ENCODE measurements around the gene METTL4.

Gene METTL4

DNA sequence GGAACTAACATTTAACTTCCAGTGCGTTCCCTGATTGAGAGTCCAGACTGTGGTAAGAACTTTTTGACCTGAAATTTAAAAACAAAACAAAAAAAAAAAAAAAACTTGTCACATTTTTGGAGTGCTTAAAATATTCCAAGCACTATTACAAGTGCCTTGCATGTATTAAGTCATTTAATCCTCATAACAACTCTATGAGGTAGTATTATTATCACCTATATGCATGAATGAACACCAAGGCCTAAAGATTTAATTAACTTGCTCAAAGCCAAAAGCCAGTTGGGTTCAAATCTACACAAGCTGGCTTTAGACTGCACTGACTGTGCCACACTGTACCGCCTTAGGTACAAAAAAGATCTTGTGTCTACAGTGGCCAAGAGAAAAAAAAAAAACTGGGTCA is 35.2 kb downstream of the METTL4 start:
- Histone ChIP-seq H2BK120ac (ENCODE audit: low read depth, low read length) (no peak overlapping the region), H3K18ac (ENCODE audit: low read depth in 1 of 2, low read length in 2 of 2) (no peak overlapping the region), H3K4me2 (ENCODE audit: low read length, poor library complexity, severe bottlenecking) (peak overlapping the region; percentile 29), H3K4me3 (ENCODE audit: insufficient read depth in 1 of 2, low read depth in 1 of 2, low read length in 2 of 2) (no peak overlapping the region), H3K14ac (ENCODE audit: low read length in 2 of 2) (no peak overlapping the region), H4K91ac (ENCODE audit: low read length) (no peak overlapping the region), H3K4me1 (ENCODE audit: control insufficient read depth, insufficient read depth, low read depth, low read length) (peaks cover 3% of the 10 kb centered on the region), H3K4ac (ENCODE audit: low read depth in 1 of 2, low read length in 2 of 2) (no peak overlapping the region), H2BK12ac (ENCODE audit: low read length in 2 of 2) (no peak overlapping the region), H2BK5ac (ENCODE audit: low read depth, low read length, poor library complexity, severe bottlenecking) (peak overlapping the region; percentile 99), H3K9me3 (ENCODE audit: control insufficient read depth, low read length) (peaks cover 7% of the 10 kb centered on the region), H3K36me3 (ENCODE audit: control insufficient read depth in 1 of 2, insufficient read depth in 2 of 2, low read depth in 1 of 2, low read length in 2 of 2) (peaks cover 2 to 14% of the 10 kb centered on the region in 2 experiments), H3K79me1 (replicated peaks; ENCODE audit: low read length, poor library complexity, severe bottlenecking) (no peaks in the 10 kb centered on the region), H2AK5ac (ENCODE audit: low read length, severe bottlenecking) (peak overlapping the region; percentile 90), H2AFZ (ENCODE audit: low read depth, low read length) (no peak overlapping the region), H3K23ac (ENCODE audit: low read length in 2 of 2) (no peak overlapping the region), H2BK15ac (ENCODE audit: low read depth, poor library complexity, severe bottlenecking) (no peak overlapping the region), H3K9ac (ENCODE audit: low read length) (peak overlapping the region; percentile 57), H4K8ac (ENCODE audit: low read length) (no peak overlapping the region), H3K27me3 (ENCODE audit: control insufficient read depth in 1 of 2, insufficient read depth in 1 of 2, low read length in 2 of 2) (no peaks in the 10 kb centered on the region), H3K27ac (ENCODE audit: low read length, poor library complexity, severe bottlenecking) (peak overlapping the region; percentile 99)
- WGBS, result 98% methylated on average over 1 of the region's 2 CpGs
- DNase-seq, result peak; percentile 13

GRCh38 chr18:2535419-2535910 is 35.8 kb downstream of the METTL4 start:
- Histone ChIP-seq H2BK12ac (ENCODE audit: low read length in 2 of 2) (no peak overlapping the region), H3K18ac (ENCODE audit: low read depth in 1 of 2, low read length in 2 of 2) (no peak overlapping the region), H2AFZ (ENCODE audit: low read depth, low read length) (no peak overlapping the region), H2BK15ac (ENCODE audit: low read depth, poor library complexity, severe bottlenecking) (no peak overlapping the region), H3K4ac (ENCODE audit: low read depth in 1 of 2, low read length in 2 of 2) (no peak overlapping the region), H2AK5ac (ENCODE audit: low read length, severe bottlenecking) (peak overlapping the region; percentile 89), H4K91ac (ENCODE audit: low read length) (no peak overlapping the region), H3K27ac (ENCODE audit: low read length, poor library complexity, severe bottlenecking) (peak overlapping the region; percentile 92), H3K9me3 (ENCODE audit: control insufficient read depth, low read length) (peaks cover 7% of the 10 kb centered on the region), H3K14ac (ENCODE audit: low read length in 2 of 2) (no peak overlapping the region), H2BK120ac (ENCODE audit: low read depth, low read length) (no peak overlapping the region), H3K27me3 (ENCODE audit: control insufficient read depth in 1 of 2, insufficient read depth in 1 of 2, low read length in 2 of 2) (no peaks in the 10 kb centered on the region), H4K8ac (ENCODE audit: low read length) (no peak overlapping the region), H3K36me3 (ENCODE audit: control insufficient read depth in 1 of 2, insufficient read depth in 2 of 2, low read depth in 1 of 2, low read length in 2 of 2) (peaks cover 2 to 14% of the 10 kb centered on the region in 2 experiments), H3K79me1 (replicated peaks; ENCODE audit: low read length, poor library complexity, severe bottlenecking) (no peaks in the 10 kb centered on the region), H3K4me3 (ENCODE audit: insufficient read depth in 1 of 2, low read depth in 1 of 2, low read length in 2 of 2) (no peak overlapping the region), H3K4me1 (ENCODE audit: control insufficient read depth, insufficient read depth, low read depth, low read length) (peaks cover 3% of the 10 kb centered on the region), H3K4me2 (ENCODE audit: low read length, poor library complexity, severe bottlenecking) (no peak overlapping the region), H2BK5ac (ENCODE audit: low read depth, low read length, poor library complexity, severe bottlenecking) (peak overlapping the region; percentile 39), H3K23ac (ENCODE audit: low read length in 2 of 2) (no peak overlapping the region), H3K9ac (ENCODE audit: low read length) (no peak overlapping the region)
- 96% methylated on average over 1 of the region's 1 CpG for WGBS
- DNase-seq, result no peak

DNA sequence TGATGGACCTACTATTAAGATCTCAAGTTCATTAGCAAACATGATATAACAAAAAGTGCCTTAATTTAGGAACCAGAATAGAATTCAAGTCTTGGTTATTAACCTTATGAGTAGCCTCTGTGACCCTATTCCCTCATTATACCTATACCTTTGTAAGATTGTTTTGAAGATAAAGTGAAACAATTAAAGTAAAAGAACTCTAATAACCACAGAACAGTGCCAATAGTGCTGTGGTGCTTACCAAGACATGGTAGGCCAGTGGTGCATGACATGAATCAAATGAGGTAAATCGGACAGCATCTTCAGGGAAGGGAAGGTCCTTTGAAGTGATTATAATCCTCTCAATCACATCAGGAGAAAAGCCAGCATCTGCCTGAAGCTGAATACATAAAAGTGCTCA is 36.4 kb downstream of the METTL4 start:
- no peak overlapping the region for H3K14ac ChIP-seq (ENCODE audit: low read length in 2 of 2)
- peak overlapping the region; percentile 89 for H2AK5ac ChIP-seq (ENCODE audit: low read length, severe bottlenecking)
- no peak overlapping the region for H3K23ac ChIP-seq (ENCODE audit: low read length in 2 of 2)
- H2AFZ ChIP-seq (ENCODE audit: low read depth, low read length), result no peak overlapping the region
- H3K4me1 ChIP-seq (ENCODE audit: control insufficient read depth, insufficient read depth, low read depth, low read length), result peaks cover 3% of the 10 kb centered on the region
- H3K36me3 ChIP-seq (ENCODE audit: control insufficient read depth in 1 of 2, insufficient read depth in 2 of 2, low read depth in 1 of 2, low read length in 2 of 2), result peaks cover 2 to 14% of the 10 kb centered on the region in 2 experiments
- no peak for DNase-seq
- H3K9me3 ChIP-seq (ENCODE audit: control insufficient read depth, low read length), result peaks cover 7% of the 10 kb centered on the region
- H3K4me3 ChIP-seq (ENCODE audit: insufficient read depth in 1 of 2, low read depth in 1 of 2, low read length in 2 of 2), result no peak overlapping the region
- no peak overlapping the region for H2BK15ac ChIP-seq (ENCODE audit: low read depth, poor library complexity, severe bottlenecking)
- 100% methylated on average over 1 of the region's 1 CpG for whole genome bisulfite sequencing
- H2BK5ac ChIP-seq (ENCODE audit: low read depth, low read length, poor library complexity, severe bottlenecking), result no peak overlapping the region
- H3K4me2 ChIP-seq (ENCODE audit: low read length, poor library complexity, severe bottlenecking), result no peak overlapping the region
- no peak overlapping the region for H4K8ac ChIP-seq (ENCODE audit: low read length)
- no peak overlapping the region for H3K9ac ChIP-seq (ENCODE audit: low read length)
- H2BK12ac ChIP-seq (ENCODE audit: low read length in 2 of 2), result no peak overlapping the region
- H2BK120ac ChIP-seq (ENCODE audit: low read depth, low read length), result no peak overlapping the region
- H3K27ac ChIP-seq (ENCODE audit: low read length, poor library complexity, severe bottlenecking), result peak overlapping the region; percentile 92
- no peak overlapping the region for H3K4ac ChIP-seq (ENCODE audit: low read depth in 1 of 2, low read length in 2 of 2)
- no peaks in the 10 kb centered on the region for H3K79me1 ChIP-seq (replicated peaks; ENCODE audit: low read length, poor library complexity, severe bottlenecking)
- no peak overlapping the region for H4K91ac ChIP-seq (ENCODE audit: low read length)
- no peak overlapping the region for H3K18ac ChIP-seq (ENCODE audit: low read depth in 1 of 2, low read length in 2 of 2)
- H3K27me3 ChIP-seq (ENCODE audit: control insufficient read depth in 1 of 2, insufficient read depth in 1 of 2, low read length in 2 of 2), result no peaks in the 10 kb centered on the region

DNA sequence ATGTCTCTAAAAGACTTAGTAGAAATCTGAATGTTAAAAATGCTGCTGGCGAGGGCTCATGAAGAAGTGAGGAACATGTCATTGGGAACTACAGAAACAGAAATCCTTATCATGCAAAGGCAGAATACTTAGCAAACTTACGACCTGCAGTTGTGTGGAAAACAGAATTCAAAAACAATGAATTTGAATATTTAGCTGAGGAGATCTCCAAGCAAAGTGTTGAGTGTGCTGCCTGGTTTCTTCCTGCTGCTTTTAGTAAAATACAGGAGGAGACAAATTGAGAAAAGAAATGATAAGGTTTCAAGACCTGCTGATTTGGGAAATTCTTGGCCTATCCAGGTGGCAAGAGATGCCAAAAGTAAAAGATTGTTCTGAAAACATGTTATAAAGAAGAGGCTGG is 38.5 kb downstream of the METTL4 start:
- H3K4me1 ChIP-seq (ENCODE audit: control insufficient read depth, insufficient read depth, low read depth, low read length), result peaks cover 4% of the 10 kb centered on the region
- H3K18ac ChIP-seq (ENCODE audit: low read depth in 1 of 2, low read length in 2 of 2), result no peak overlapping the region
- no peaks in the 10 kb centered on the region for H3K27me3 ChIP-seq (ENCODE audit: control insufficient read depth in 1 of 2, insufficient read depth in 1 of 2, low read length in 2 of 2)
- H3K27ac ChIP-seq (ENCODE audit: low read length, poor library complexity, severe bottlenecking), result no peak overlapping the region
- no peak for DNase-seq
- no peak overlapping the region for H3K14ac ChIP-seq (ENCODE audit: low read length in 2 of 2)
- no peak overlapping the region for H3K4me3 ChIP-seq (ENCODE audit: insufficient read depth in 1 of 2, low read depth in 1 of 2, low read length in 2 of 2)
- H2BK15ac ChIP-seq (ENCODE audit: low read depth, poor library complexity, severe bottlenecking), result no peak overlapping the region
- peaks cover 2 to 10% of the 10 kb centered on the region in 2 experiments for H3K36me3 ChIP-seq (ENCODE audit: control insufficient read depth in 1 of 2, insufficient read depth in 2 of 2, low read depth in 1 of 2, low read length in 2 of 2)
- no peak overlapping the region for H3K23ac ChIP-seq (ENCODE audit: low read length in 2 of 2)
- H4K91ac ChIP-seq (ENCODE audit: low read length), result no peak overlapping the region
- H4K8ac ChIP-seq (ENCODE audit: low read length), result no peak overlapping the region
- no peak overlapping the region for H3K4ac ChIP-seq (ENCODE audit: low read depth in 1 of 2, low read length in 2 of 2)
- 99% methylated on average over 2 of the region's 2 CpGs for WGBS
- H2AK5ac ChIP-seq (ENCODE audit: low read length, severe bottlenecking), result peak overlapping the region; percentile 78
- H2AFZ ChIP-seq (ENCODE audit: low read depth, low read length), result no peak overlapping the region
- no peaks in the 10 kb centered on the region for H3K79me1 ChIP-seq (replicated peaks; ENCODE audit: low read length, poor library complexity, severe bottlenecking)
- H3K9me3 ChIP-seq (ENCODE audit: control insufficient read depth, low read length), result peaks cover 7% of the 10 kb centered on the region
- H3K9ac ChIP-seq (ENCODE audit: low read length), result no peak overlapping the region
- H3K4me2 ChIP-seq (ENCODE audit: low read length, poor library complexity, severe bottlenecking), result no peak overlapping the region
- H2BK5ac ChIP-seq (ENCODE audit: low read depth, low read length, poor library complexity, severe bottlenecking), result no peak overlapping the region
- no peak overlapping the region for H2BK120ac ChIP-seq (ENCODE audit: low read depth, low read length)
- no peak overlapping the region for H2BK12ac ChIP-seq (ENCODE audit: low read length in 2 of 2)
